KBM-7 (cell line): ENCODE measurements around the gene GAMT.

ENCODE experiments used
- DNase-seq: peaks from one replicate; pipeline ENCODE4 v3.0.0-alpha.2; 2015
- in situ Hi-C: fragments of 300-500 bp; cut with MboI; formaldehyde crosslinking; loops from 2 replicates; pipeline ENCODE4 v1.14.3; 2020; ENCODE audit warnings: low sequenced_read_pairs, low pct_unique_long_range_greater_than_20kb, mixed read lengths

Gene GAMT

GRCh38 chr19:1374250-1374577, 27.1 kb downstream of the GAMT start:
- no peak for DNase-seq
- in situ Hi-C loops, result no loop called here

DNA sequence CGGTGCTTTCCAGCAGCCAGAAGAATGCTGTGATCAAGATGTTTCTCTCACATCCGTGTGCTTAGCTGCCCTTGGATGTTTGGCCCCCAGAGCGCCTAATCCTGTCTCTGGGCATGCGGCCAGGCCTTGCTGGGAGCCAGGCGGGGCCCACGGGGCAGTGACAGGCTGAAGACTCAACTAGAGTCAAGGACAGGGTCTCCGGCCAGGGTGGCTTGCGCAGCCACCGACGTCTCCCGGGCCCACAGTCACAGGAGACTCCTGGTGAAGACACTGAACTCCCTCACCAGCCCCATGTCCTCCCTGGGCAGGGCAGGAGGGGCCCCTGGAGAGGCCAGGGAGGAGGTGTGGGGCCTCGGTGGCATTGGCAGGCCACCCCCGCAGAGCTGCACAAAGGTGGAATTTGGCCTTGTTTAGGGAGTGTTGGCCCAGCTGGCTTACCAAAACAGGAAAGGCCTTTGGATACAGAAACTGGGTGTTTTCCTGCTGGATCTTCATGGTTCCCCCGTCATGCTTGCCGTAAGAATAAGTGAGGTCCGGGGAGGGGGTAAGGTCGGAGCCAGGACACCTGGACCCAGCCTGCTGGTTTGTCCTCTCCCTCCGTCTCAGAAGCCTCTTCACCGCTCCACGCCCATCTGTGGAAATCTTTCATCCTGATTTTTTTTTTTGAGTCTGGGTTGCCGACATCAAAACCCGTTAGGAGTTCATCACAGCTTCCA, 27.6 kb downstream of the GAMT start:
- in situ Hi-C loops, result no loop called here
- DNase-seq, result no peak

- in situ Hi-C loops, result no loop called here
- DNase-seq, result no peak
Observed at GRCh38 chr19:1373042-1373533, 28.3 kb downstream of the GAMT start.

- DNase-seq, result no peak
- in situ Hi-C loops, result no loop called here
Observed at GRCh38 chr19:1370579-1371361, 30.6 kb downstream of the GAMT start.

GRCh38 chr19:1369214-1369805, 32.0 kb downstream of the GAMT start:
- no peak for DNase-seq
- in situ Hi-C loops, result loop anchor here (10.0 kb wide), 1 partner anchor 55 kb away; no protein-coding TSS in a partner anchor

- peak; percentile 59 for DNase-seq
- in situ Hi-C loops, result loop anchor here (10.0 kb wide), 1 partner anchor 52 kb away; no protein-coding TSS in a partner anchor
Observed at GRCh38 chr19:1366899-1367870, 34.2 kb downstream of the GAMT start.

- in situ Hi-C loops, result loop anchor here (10.0 kb wide), 1 partner anchor 51 kb away; no protein-coding TSS in a partner anchor
- DNase-seq, result no peak
Observed at GRCh38 chr19:1366296-1366695, 35.0 kb downstream of the GAMT start.

- in situ Hi-C loops, result loop anchor here (10.0 kb wide), 1 partner anchor 51 kb away; no protein-coding TSS in a partner anchor
- no peak for DNase-seq
Observed at GRCh38 chr19:1365319-1366269, 35.7 kb downstream of the GAMT start.

DNA sequence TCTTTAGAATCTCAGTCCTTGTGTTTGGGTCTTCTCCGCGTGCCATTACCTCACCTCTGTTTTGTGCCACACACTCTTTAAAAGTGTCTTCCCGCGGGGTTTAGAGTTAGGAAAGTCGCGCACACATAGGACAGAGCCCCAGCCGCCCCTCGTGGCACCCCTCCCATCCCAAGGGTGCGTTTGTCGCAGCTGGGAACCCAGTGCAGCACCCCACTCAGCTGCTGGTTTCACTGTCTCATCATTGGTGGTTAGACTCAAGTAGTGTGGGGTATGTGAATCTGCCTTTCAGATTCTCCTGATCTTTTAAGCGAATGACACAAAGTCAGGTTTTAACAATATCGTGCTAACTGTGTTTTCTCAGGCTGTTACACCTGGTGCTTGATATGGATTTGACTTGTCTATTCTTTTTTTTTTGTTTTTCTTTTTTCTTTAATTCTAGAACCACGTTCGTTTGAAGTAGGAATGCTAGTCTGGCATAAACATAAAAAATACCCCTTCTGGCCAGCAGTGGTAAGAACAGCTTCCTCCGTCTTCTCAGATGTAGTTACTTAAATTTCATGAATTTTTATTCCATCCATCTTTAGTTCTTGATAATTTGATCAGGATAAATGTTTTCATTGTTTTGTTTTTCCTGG, 37.2 kb downstream of the GAMT start:
- in situ Hi-C loops, result loop anchor here (10.0 kb wide), 1 partner anchor 49 kb away; no protein-coding TSS in a partner anchor
- DNase-seq, result no peak

- in situ Hi-C loops, result loop anchor here (10.0 kb wide), 1 partner anchor 49 kb away; no protein-coding TSS in a partner anchor
- DNase-seq, result peak; percentile 53
Observed at GRCh38 chr19:1363599-1363998, 37.7 kb downstream of the GAMT start.

DNA sequence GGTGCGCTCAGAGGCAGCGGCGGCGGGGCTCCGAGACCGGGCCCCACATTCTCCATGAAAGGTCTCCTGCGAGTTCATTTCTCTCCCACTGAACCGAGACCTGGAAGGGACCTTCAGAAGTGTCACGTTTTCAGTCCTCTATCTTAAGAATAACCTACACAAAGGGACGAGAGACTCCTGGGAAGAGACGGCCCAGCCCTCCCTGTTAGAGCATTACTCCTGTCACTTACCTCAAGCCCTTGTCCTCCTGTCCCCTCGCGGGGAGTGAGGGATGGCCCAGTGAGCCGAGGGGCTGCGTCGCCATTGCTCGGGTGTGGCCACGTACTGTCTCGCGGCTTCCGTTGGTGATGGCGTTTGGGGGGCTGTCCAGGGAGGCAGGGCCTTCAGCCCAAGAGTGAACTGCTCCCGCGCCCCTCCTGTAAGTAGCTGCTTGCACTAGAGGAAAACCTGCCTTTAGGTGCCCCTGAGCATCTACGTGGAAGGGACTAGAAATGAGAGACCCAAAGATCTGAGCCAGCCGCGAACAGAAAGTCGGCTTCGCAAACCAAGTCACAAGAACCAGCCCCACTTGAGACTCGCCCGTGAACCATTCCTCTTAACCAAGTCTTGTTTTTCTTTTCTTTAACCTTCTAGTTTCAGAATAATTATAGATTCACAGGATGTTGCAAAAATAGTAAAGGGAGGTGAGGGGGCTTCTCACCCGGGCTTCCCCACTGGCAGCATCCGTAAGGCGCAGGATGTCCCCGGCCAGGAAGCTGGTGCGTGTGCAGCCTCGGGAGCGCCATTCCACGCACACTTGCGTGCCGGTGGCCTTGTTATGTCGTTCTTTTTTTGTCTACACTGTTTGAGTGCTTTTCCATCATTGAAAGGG, 38.7 kb downstream of the GAMT start:
- no peak for DNase-seq
- in situ Hi-C loops, result loop anchor here (10.0 kb wide), 1 partner anchor 48 kb away; no protein-coding TSS in a partner anchor

- DNase-seq, result no peak
- in situ Hi-C loops, result loop anchor here (10.0 kb wide), 1 partner anchor 47 kb away; no protein-coding TSS in a partner anchor
Observed at GRCh38 chr19:1361601-1362386, 39.5 kb downstream of the GAMT start.

DNA sequence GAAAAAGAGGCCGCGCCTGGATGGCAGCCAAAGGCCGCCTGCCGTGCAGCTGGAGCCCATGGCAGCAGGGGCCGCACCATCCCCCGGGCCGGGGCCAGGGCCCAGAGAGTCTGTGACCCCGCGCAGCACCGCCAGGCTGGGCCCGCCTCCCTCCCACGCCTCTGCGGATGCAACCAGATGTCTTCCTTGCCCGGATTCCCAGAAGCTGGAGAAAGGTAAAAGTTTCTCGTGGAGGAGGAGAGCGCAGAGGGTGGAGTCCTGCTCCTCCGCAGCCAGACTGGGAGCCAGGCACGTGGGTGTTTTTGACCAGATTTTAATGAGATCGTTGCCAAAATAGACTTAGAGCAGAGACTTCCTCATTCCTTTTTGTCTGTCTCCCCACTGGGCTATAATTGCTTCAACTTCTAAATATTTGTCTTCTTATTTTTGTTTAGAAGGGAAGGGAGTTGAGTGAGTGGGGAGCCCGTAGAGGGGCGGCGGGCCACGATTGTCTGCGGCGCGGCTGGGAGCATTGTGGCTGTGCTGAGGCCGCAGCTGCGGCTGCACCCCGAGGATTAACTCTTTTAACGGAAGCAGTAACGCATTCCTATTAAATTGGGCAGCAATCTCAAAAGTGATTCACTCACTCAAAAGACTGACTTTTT, 40.4 kb downstream of the GAMT start:
- peak; percentile 87 for DNase-seq
- in situ Hi-C loops, result loop anchor here (10.0 kb wide), 1 partner anchor 46 kb away; no protein-coding TSS in a partner anchor

DNA sequence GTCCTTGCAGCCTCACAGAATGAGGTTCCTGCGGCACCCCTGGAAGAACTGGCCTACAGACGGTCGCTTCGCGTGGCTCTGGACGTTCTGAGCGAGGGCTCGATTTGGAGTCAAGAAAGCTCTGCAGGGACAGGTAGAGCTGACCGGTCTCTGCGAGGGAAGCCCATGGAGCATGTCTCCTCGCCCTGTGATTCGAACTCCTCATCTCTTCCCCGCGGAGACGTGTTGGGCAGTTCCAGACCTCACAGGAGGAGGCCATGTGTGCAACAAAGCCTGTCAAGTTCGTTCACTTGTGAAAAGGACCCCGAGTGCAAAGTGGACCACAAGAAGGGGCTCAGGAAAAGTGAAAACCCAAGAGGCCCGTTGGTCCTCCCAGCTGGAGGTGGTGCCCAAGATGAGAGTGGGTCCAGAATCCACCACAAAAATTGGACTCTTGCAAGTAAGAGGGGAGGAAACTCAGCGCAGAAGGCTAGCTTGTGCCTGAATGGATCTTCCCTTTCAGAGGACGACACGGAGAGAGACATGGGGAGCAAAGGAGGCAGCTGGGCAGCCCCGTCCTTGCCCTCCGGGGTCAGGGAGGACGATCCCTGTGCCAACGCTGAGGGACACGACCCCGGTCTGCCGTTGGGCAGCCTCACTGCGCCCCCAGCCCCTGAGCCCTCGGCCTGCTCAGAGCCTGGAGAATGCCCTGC, 41.1 kb downstream of the GAMT start:
- in situ Hi-C loops, result loop anchor here (10.0 kb wide), 1 partner anchor 45 kb away; no protein-coding TSS in a partner anchor
- DNase-seq, result no peak
